Calu3 (cell line): ENCODE data around the gene STK4. TPM values are rescaled to one million over a fixed set of nuclear protein-coding genes. Genes with fewer than 3 reads are reported as not detected.

Source experiments
- BruUV-seq: library from RNA; stranded (reverse); fragments of 400-500 nt; replicated peaks from 2 replicates; lab custom pipeline; 2021; lab: Mats Ljungman, UMichigan
- CTCF ChIA-PET: fragments of 300-600 bp; sonication (Branson Sonifier 250); formaldehyde crosslinking; loops from one replicate; lab custom pipeline; 2022; ENCODE audit warnings: antibody characterized with exemption; lab: Charles Lee
- DNase-seq: peaks from one replicate; pipeline ENCODE4 v3.0.0; 2022
- H3K27ac Mint-ChIP-seq: one replicate; pipeline ENCODE4 v1.8.0; 2022; ENCODE audit warnings: mixed read lengths; ENCODE audit not compliant: unreplicated experiment
- H3K27me3 Mint-ChIP-seq: one replicate; pipeline ENCODE4 v1.8.0; 2022; ENCODE audit warnings: mixed read lengths; ENCODE audit not compliant: unreplicated experiment
- H3K36me3 Mint-ChIP-seq: one replicate; pipeline ENCODE4 v1.8.0; 2022; ENCODE audit warnings: mild to moderate bottlenecking, moderate library complexity, mixed read lengths; ENCODE audit not compliant: insufficient read depth, unreplicated experiment
- H3K4me1 Mint-ChIP-seq: one replicate; pipeline ENCODE4 v1.8.0; 2022; ENCODE audit warnings: mild to moderate bottlenecking, low read depth, mixed read lengths; ENCODE audit not compliant: unreplicated experiment
- H3K4me3 Mint-ChIP-seq: one replicate; pipeline ENCODE4 v1.8.0; 2022; ENCODE audit warnings: mild to moderate bottlenecking, low read depth, moderate library complexity, mixed read lengths; ENCODE audit not compliant: unreplicated experiment
- H3K9me3 Mint-ChIP-seq: one replicate; pipeline ENCODE4 v1.8.0; 2022; ENCODE audit warnings: low read depth, mixed read lengths; ENCODE audit not compliant: unreplicated experiment
- CTCF ChIP-seq: fragments of 200-600 bp; IDR thresholded peaks from one replicate; pipeline ENCODE4 v1.8.0; 2022; ENCODE audit warnings: antibody characterized with exemption; ENCODE audit not compliant: unreplicated experiment
- intact Hi-C: fragments of 100-400 bp; cut with micrococcal nuclease; formaldehyde crosslinking; loops from one replicate; pipeline ENCODE4 v1.10.0; 2022; ENCODE audit not compliant: unreplicated experiment
- total RNA-seq: library from RNA; stranded (reverse); gene quantifications from 2 replicates; pipeline ENCODE4 v1.2.3, GENCODE V29; 2022

STK4 gene
- total RNA-seq, 1 experiment from 2014 or later: 53.1 TPM

- H3K27ac Mint-ChIP-seq: no peak overlapping the region
- H3K4me1 Mint-ChIP-seq: no peaks in the 10 kb centered on the region
- peaks cover 25% of the 10 kb centered on the region for H3K36me3 Mint-ChIP-seq
- no TSS peak for BruUV-seq
- CTCF ChIA-PET: no interaction called here
- H3K27me3 Mint-ChIP-seq: no peaks in the 10 kb centered on the region
- DNase-seq: no peak
- H3K4me3 Mint-ChIP-seq: no peak overlapping the region
- TF ChIP-seq CTCF: no peak
- no peaks in the 10 kb centered on the region for H3K9me3 Mint-ChIP-seq
- intact Hi-C loops: no loop called here
Measured at GRCh38 chr20:44930517-44931168, 35.7 kb upstream of the STK4 start.

- H3K4me3 Mint-ChIP-seq: no peak overlapping the region
- intact Hi-C loops: no loop called here
- H3K36me3 Mint-ChIP-seq: peaks cover 20% of the 10 kb centered on the region
- no peak for DNase-seq
- H3K4me1 Mint-ChIP-seq: no peaks in the 10 kb centered on the region
- no peak for TF ChIP-seq CTCF
- CTCF ChIA-PET: interaction anchor here (0.5 to 0.6 kb wide), 2 partner anchors 22 to 27 kb away, joined by 4 to 6 read pairs; partner anchors contain the start of gene PABPC1L
- no peaks in the 10 kb centered on the region for H3K9me3 Mint-ChIP-seq
- no peaks in the 10 kb centered on the region for H3K27me3 Mint-ChIP-seq
- BruUV-seq: no TSS peak
- H3K27ac Mint-ChIP-seq: no peak overlapping the region
Measured at GRCh38 chr20:44931911-44932310, 34.4 kb upstream of the STK4 start.

- CTCF ChIA-PET: no interaction called here
- Mint-ChIP-seq H3K4me1 (no peaks in the 10 kb centered on the region), H3K4me3 (no peak overlapping the region), H3K36me3 (peaks cover 27% of the 10 kb centered on the region), H3K27me3 (no peaks in the 10 kb centered on the region), H3K27ac (no peak overlapping the region), H3K9me3 (no peaks in the 10 kb centered on the region)
- no TSS peak for BruUV-seq
- no peak for TF ChIP-seq CTCF
- intact Hi-C loops: no loop called here
- DNase-seq: no peak
Measured at GRCh38 chr20:44932916-44933315, 33.4 kb upstream of the STK4 start.

- intact Hi-C loops: no loop called here
- no peaks in the 10 kb centered on the region for H3K27me3 Mint-ChIP-seq
- CTCF ChIA-PET: interaction anchor here (0.6 kb wide), 1 partner anchor 142 kb away, joined by 5 read pairs; no protein-coding TSS in a partner anchor
- no peak for DNase-seq
- peaks cover 6% of the 10 kb centered on the region for H3K4me1 Mint-ChIP-seq
- no peak overlapping the region for H3K27ac Mint-ChIP-seq
- H3K4me3 Mint-ChIP-seq: no peak overlapping the region
- no peaks in the 10 kb centered on the region for H3K9me3 Mint-ChIP-seq
- TF ChIP-seq CTCF: no peak
- peaks cover 41% of the 10 kb centered on the region for H3K36me3 Mint-ChIP-seq
- BruUV-seq: no TSS peak
Measured at GRCh38 chr20:44936510-44936909, 29.8 kb upstream of the STK4 start.
